GM06990 (cell line): Measurements from ENCODE around the gene CAPZA1.

ENCODE experiments used
- DNase-seq: peaks from one replicate; pipeline ENCODE4 v3.0.0-alpha.2; 2011; ENCODE audit not compliant: insufficient read length; ENCODE audit errors: extremely low read depth
- H3K27me3 ChIP-seq: replicated peaks from 2 replicates; pipeline ENCODE4 v1.6.0; 2011; ENCODE audit warnings: low read length; ENCODE audit not compliant: control insufficient read depth, insufficient read depth
- H3K36me3 ChIP-seq: 2 replicates; pipeline ENCODE4 v1.5.1; 2011; ENCODE audit warnings: low read length; ENCODE audit not compliant: control insufficient read depth, insufficient read depth
- H3K4me3 ChIP-seq: replicated peaks from 2 replicates; pipeline ENCODE4 v1.5.1; 2011; ENCODE audit warnings: low read depth, mild to moderate bottlenecking, control low read depth, low read length
- CTCF ChIP-seq: IDR thresholded peaks from 2 replicates; pipeline ENCODE4 v1.5.1; 2011; ENCODE audit warnings: low read length, control low read depth, mild to moderate bottlenecking, inconsistent platforms; ENCODE audit not compliant: insufficient read depth, poor library complexity, severe bottlenecking

Gene CAPZA1

DNA sequence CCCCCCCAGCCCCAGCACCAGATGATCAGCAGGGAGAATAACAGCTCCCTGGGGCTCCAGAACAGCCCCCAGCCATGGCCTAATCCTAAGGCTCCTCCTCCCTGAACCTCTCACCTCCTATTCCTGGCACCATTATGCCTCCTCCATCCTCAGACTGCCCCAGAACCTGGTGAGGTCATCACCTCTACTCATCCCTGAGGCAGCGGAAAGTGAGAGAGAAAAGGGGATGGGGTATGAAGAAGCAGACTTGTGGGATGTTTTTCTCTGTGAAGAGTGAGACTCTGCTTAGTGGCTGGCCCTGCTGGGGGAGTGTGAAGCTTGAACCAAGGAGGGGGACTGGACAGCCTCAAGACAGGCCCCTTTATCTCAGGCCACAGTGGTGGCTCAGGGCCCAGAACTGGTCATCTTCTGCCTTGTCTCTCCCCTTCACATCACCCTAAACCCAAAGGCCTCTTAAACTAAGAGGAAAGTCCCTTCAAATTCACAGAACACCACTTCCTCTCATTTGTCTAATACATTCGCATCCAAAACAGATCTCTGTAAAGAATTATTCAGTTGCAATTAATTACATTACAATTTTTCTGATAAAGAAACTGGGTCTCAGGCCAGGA lies 97.7 kb downstream of the CAPZA1 start:
- Histone ChIP-seq H3K27me3 (peaks cover 2% of the 10 kb centered on the region; the same call in 1 of the 2 replicates), H3K36me3 (no peaks in the 10 kb centered on the region), H3K4me3 (no peak overlapping the region)
- TF ChIP-seq CTCF, result no peak
- no peak for DNase-seq

DNA sequence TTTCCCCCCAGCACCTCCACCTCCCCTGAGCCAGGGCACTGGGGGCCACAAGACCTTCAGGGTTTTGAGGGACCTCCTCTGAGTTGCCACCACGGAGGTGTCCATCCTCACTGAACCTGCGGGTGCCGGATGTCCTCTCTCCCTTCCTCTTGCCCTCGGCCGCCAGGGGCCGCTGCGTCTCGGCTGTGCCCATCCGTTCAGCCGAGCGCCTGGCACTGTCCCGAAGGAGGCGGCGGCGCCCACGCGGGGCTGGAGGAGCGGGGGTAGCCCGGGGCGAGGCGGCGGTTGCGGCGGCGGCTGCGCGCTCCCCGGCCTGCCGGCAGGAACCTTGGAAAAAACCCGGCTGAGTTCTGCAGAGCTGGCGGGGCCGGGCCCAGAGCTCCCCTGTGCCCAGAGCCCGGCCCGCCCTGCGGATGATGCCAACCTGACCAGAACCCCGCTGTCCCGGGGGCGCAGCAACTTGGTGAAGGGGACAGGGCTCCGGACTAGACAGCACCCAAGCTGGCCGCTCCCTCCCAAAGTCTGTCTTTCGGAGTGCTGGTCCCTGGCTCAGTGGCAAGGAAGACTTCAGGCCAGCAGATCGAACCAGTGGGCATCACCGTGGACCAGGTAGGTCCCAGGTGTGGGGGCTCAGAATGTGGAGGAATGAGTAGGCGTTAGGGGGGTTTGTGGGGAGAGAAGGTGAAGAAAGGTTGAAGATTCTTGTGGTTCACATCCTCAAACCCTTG lies 99.2 kb downstream of the CAPZA1 start:
- Histone ChIP-seq H3K4me3 (no peak overlapping the region), H3K36me3 (no peaks in the 10 kb centered on the region), H3K27me3 (peaks cover 3% of the 10 kb centered on the region)
- peak; percentile 92 for TF ChIP-seq CTCF
- peak; percentile 59 for DNase-seq

DNA sequence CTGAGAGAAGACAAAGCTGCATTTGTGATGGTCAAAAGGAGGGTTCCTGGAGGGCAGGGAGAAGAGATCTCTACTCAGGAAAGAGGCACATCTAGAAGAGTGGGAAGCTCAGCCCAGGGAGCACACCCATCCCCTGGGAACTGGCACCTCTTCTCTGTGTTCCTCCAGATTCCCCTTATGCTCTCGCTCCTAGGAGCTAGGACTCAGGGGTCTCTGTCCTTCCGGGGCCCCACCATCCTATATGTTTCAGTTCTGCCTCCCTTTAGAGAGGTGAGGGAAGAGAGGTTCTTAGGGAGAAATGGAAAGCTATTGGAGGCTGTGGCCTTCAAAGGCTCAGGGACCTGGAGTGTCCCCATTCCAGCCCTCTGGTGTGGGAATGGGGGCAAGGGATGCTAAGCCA lies 100.1 kb downstream of the CAPZA1 start:
- DNase-seq, result no peak
- no peak for TF ChIP-seq CTCF
- peaks cover 3% of the 10 kb centered on the region for H3K27me3 ChIP-seq

GRCh38 chr1:112720800-112721199 lies 101.2 kb downstream of the CAPZA1 start:
- H3K4me3 ChIP-seq, result no peak overlapping the region
- no peak for TF ChIP-seq CTCF
- H3K27me3 ChIP-seq, result peaks cover 3% of the 10 kb centered on the region
- no peaks in the 10 kb centered on the region for H3K36me3 ChIP-seq
- DNase-seq, result no peak

More for the DNA sequence above, 100.1 kb downstream of the CAPZA1 start:
- Histone ChIP-seq H3K36me3 (no peaks in the 10 kb centered on the region), H3K4me3 (no peak overlapping the region)
